ENCODE data around the gene ALAD. TPM values are rescaled to one million over a fixed set of nuclear protein-coding genes. Genes with fewer than 3 reads are reported as not detected.
"Not testable (repeated sequence)": the region's sequence is repeated elsewhere in the genome, so short reads cannot be mapped to it uniquely, and the experiment has no call there.

Gene ALAD
- total RNA-seq, 3 donors from 2014 or later, result 27.4 to 28.5 (median 28.3) TPM

DNA sequence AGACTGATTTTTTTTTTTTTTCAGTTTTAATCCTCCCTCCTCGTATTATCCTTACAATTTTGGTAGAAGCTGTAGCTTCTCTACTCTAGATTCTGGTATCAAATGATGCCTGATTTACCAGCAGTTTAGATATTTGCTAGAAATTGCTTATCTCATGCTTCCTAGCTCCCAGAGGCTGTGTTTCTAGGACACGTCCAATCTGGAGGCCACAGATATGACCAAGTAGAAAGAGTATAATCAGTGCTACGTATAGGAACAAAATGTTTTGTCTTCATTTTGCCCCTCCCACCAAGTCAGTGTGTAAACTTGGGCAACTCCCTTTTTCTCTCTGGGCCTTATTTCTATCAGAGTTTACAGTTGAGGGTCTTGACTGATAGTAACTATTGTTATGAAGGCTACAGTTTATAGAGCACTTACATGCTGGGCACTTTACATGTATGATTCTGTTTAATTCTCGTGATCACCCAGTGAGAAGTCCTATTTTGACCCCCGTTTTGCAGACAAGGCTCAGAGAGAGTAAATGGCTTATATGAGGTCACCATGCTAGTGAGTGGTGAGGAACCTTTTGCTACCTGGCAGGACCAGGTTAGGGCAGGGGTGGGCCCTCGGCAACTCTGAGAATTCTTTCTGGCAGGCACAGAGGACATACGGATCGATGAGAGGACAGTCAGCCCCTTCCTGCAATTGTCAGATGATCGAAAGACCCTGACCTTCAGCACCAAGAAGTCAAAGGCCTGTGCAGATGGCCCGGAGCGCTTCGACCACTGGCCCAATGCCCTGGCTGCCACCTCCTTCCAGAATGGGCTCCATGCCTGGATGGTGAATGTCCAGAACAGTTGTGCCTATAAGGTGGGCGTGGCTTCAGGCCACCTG lies 31.9 kb downstream of the ALAD start:
- Histone ChIP-seq H3K9me3 (no peaks in the 10 kb centered on the region), H3K27me3 (no peaks in the 10 kb centered on the region), H3K4me1 (peaks cover 0 to 3% of the 10 kb centered on the region in 2 donors), H3K4me3 (no peak overlapping the region), H3K36me3 (peaks cover 6% of the 10 kb centered on the region), H3K27ac (peak overlapping the region in 1 of 2 donors; percentile 7)
- no peak for DNase-seq (ENCODE audit: low spot score in 2 of 2)
- TF ChIP-seq, protein P1, sequence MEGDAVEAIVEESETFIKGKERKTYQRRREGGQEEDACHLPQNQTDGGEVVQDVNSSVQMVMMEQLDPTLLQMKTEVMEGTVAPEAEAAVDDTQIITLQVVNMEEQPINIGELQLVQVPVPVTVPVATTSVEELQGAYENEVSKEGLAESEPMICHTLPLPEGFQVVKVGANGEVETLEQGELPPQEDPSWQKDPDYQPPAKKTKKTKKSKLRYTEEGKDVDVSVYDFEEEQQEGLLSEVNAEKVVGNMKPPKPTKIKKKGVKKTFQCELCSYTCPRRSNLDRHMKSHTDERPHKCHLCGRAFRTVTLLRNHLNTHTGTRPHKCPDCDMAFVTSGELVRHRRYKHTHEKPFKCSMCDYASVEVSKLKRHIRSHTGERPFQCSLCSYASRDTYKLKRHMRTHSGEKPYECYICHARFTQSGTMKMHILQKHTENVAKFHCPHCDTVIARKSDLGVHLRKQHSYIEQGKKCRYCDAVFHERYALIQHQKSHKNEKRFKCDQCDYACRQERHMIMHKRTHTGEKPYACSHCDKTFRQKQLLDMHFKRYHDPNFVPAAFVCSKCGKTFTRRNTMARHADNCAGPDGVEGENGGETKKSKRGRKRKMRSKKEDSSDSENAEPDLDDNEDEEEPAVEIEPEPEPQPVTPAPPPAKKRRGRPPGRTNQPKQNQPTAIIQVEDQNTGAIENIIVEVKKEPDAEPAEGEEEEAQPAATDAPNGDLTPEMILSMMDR (IDR thresholded peaks at IDR 0.05), result no peak
- no peak for TF ChIP-seq POLR2AphosphoS5 (IDR thresholded peaks at IDR 0.05)
- no peak for TF ChIP-seq POLR2A (IDR thresholded peaks at IDR 0.05)
- intact Hi-C loops (cut with DNase I; ENCODE audit: low total_unique reads), result no loop called here

DNA sequence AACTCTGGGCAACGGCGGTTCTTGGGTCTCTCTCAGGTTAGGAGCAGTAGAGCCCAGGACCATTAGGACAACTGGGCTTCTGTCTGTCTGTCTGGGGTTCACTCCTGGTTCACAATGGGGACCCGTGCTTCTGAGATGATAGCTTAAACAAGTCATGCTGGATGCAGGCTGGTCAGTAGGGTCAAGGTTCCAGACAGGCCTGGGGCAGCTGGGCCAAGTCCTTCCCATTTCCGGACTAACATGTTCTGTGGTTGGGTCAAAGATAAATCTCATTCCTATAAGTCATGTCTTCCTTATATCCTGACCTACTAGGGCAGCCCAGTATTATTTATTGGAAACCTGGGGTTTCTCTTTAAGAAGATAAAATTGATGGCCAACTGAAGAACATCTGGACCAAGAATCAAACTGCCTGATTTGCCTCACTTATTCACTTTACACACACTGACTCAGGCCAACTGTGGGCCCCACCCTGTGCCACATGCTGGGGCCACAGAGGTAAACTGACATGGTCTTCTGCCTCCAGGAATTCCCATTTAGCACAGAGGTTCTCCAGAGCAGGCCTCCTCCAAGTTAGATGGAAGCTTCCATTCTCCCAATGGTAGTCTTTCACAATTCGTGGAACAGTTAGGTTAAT lies 32.6 kb downstream of the ALAD start:
- TF ChIP-seq POLR2A (IDR thresholded peaks at IDR 0.05) (no peak), POLR2AphosphoS5 (IDR thresholded peaks at IDR 0.05) (no peak)
- TF ChIP-seq, protein P1 (IDR thresholded peaks at IDR 0.05), result no peak
- H3K27ac ChIP-seq, result no peak overlapping the region
- DNase-seq (ENCODE audit: low spot score in 2 of 2), result no peak
- no peaks in the 10 kb centered on the region for H3K27me3 ChIP-seq
- H3K4me1 ChIP-seq, result peaks cover 0 to 3% of the 10 kb centered on the region in 2 donors
- no peaks in the 10 kb centered on the region for H3K9me3 ChIP-seq
- no peak overlapping the region for H3K4me3 ChIP-seq
- intact Hi-C loops (cut with DNase I; ENCODE audit: low total_unique reads), result no loop called here
- no peaks in the 10 kb centered on the region for H3K36me3 ChIP-seq

DNA sequence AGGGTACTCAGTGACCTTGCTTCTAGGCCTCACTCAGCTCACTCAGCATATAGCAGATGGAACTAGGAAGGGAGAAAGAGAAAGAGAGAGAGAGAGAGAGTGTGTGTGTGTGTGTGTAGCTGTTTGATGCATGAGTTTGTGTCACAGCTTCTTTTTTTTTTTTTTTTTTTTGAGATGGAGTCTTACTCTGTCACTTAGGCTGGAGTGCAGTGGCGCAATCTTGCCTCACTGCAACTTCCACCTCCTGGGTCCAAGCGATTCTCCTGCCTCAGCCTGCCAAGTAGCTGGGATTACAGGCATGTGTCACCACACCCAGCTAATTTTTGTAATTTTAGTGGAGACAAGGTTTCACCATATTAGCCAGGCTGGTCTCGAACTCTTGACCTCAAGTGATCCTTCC lies 35.4 kb downstream of the ALAD start:
- H3K9me3 ChIP-seq; H3K4me3 ChIP-seq; H3K36me3 ChIP-seq; intact Hi-C loops (cut with DNase I; ENCODE audit: low total_unique reads); DNase-seq (ENCODE audit: low spot score in 2 of 2); H3K4me1 ChIP-seq; H3K27me3 ChIP-seq: not testable (repeated sequence)
- H3K27ac ChIP-seq, result peak overlapping the region; percentile 14 to 48

DNA sequence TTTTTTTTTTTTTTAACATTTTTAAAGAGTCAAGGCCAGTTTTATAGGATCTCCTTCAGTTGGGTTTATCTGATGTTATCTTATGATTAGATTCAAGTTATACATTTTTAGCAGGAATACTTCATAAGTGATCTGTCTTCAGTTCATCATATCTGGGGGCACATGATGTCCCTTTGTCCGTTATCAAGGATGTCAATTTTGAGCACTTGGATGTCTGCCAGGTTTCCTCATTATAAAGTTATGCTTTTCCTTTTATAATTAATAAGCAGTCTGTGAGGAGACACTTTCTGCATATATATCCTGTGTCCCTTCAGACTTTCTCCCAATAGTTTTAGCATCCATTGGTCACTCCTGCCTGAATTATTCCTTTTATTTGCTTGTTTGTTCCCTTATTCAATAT lies 36.1 kb downstream of the ALAD start:
- Histone ChIP-seq H3K27me3 (no peaks in the 10 kb centered on the region), H3K36me3 (no peaks in the 10 kb centered on the region), H3K27ac (no peak overlapping the region), H3K9me3 (no peaks in the 10 kb centered on the region), H3K4me3 (no peak overlapping the region), H3K4me1 (no peaks in the 10 kb centered on the region)
- no peak for DNase-seq (ENCODE audit: low spot score in 2 of 2)
- TF ChIP-seq POLR2AphosphoS5 (IDR thresholded peaks at IDR 0.05) (no peak), POLR2A (IDR thresholded peaks at IDR 0.05) (no peak)
- TF ChIP-seq, protein P1 (IDR thresholded peaks at IDR 0.05), result no peak
- intact Hi-C loops (cut with DNase I; ENCODE audit: low total_unique reads), result no loop called here

DNA sequence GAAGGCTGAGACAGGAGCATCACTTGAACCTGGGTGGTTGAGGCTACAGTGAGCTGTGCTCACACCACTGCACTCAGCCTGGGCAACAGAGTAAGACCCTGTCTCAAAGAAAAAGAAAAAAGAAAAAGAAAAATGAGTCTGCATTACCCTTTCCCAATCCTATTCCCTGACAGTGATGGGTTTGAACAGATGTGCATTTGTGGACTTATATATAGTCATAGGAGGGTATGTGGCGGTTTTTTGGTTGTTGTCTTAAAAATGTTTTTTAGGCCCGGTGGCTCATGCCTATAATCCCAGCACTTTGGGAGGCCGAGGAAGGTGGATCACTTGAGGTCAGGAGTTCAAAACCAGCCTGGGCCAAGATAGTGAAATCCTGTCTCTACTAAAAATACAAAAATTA lies 37.7 kb downstream of the ALAD start:
- intact Hi-C loops (cut with DNase I; ENCODE audit: low total_unique reads), result no loop called here
- Histone ChIP-seq H3K36me3 (no peaks in the 10 kb centered on the region), H3K27me3 (no peaks in the 10 kb centered on the region), H3K4me1 (no peaks in the 10 kb centered on the region), H3K27ac (no peak overlapping the region), H3K4me3 (no peak overlapping the region), H3K9me3 (no peaks in the 10 kb centered on the region)
- TF ChIP-seq POLR2AphosphoS5 (IDR thresholded peaks at IDR 0.05) (no peak), POLR2A (IDR thresholded peaks at IDR 0.05) (no peak)
- TF ChIP-seq, protein P1 (IDR thresholded peaks at IDR 0.05), result no peak
- no peak for DNase-seq (ENCODE audit: low spot score in 2 of 2)
